Measurements from ENCODE around the gene SPATA1. TPM values are rescaled to one million over a fixed set of nuclear protein-coding genes. Genes with fewer than 3 reads are reported as not detected.
"Not testable (repeated sequence)": the region's sequence is repeated elsewhere in the genome, so short reads cannot be mapped to it uniquely, and the experiment has no call there.

Gene SPATA1
- total and polyA plus RNA-seq, 2 of the 13 experiments (the other 11 are each of a cell fraction or from before 2014, with no cell fraction given), result 0.70 to 1.4 TPM

DNA sequence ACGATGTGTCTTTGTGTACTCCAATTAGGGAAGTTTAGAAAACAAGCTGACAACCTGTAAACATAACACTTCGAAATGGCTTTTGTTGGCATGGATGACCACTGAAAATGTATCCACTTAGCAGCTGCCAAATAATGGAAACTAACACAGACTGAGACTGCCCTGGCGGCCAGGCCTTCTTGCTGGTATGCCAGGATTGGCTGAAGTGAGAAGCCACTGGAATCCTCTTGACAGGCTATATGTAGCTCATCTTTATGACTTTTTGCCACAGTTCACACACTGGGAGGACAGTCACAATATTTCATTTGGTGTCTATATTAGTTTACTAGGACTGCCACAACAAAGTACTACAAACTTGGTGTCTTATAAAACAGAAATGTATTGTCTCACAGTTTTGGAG, 80.9 kb downstream of the SPATA1 start:
- Histone ChIP-seq H3K36me3 (replicated peaks in 1 of 2; ENCODE audit: control insufficient read depth in 1 of 2, insufficient read depth in 2 of 2, low read length in 2 of 2) (no peaks in the 10 kb centered on the region), H4K20me1 (ENCODE audit: insufficient read depth, low read length) (no peaks in the 10 kb centered on the region), H3K4me3 (replicated peaks in 1 of 3; ENCODE audit: insufficient read depth in 1 of 3, low read depth in 2 of 3, low read length in 3 of 3) (no peak overlapping the region), H3K27ac (ENCODE audit: extremely low read length, insufficient read depth, low read length) (no peak overlapping the region), H2AFZ (ENCODE audit: low read length) (no peak overlapping the region), H3K4me1 (ENCODE audit: insufficient read depth, low read length) (peaks cover 15% of the 10 kb centered on the region), H3K27me3 (ENCODE audit: control insufficient read depth in 1 of 2, insufficient read depth in 2 of 2, low read length in 2 of 2) (no peaks in the 10 kb centered on the region; a peak in 1 of 5 replicates), H3K9me3 (ENCODE audit: low read length) (no peaks in the 10 kb centered on the region), H3K79me2 (ENCODE audit: insufficient read depth, low read length) (no peaks in the 10 kb centered on the region), H3K4me2 (ENCODE audit: low read depth, low read length) (no peak overlapping the region), H3K9ac (ENCODE audit: insufficient read depth, low read depth, low read length) (no peak overlapping the region)
- no TSS peak for BruUV-seq (replicated peaks)
- TF ChIP-seq ZNF333 (CRISPR knock-in tag; IDR thresholded peaks at IDR 0.05; ENCODE audit: borderline replicate concordance), result no peak
- TF ChIP-seq, protein P1, sequence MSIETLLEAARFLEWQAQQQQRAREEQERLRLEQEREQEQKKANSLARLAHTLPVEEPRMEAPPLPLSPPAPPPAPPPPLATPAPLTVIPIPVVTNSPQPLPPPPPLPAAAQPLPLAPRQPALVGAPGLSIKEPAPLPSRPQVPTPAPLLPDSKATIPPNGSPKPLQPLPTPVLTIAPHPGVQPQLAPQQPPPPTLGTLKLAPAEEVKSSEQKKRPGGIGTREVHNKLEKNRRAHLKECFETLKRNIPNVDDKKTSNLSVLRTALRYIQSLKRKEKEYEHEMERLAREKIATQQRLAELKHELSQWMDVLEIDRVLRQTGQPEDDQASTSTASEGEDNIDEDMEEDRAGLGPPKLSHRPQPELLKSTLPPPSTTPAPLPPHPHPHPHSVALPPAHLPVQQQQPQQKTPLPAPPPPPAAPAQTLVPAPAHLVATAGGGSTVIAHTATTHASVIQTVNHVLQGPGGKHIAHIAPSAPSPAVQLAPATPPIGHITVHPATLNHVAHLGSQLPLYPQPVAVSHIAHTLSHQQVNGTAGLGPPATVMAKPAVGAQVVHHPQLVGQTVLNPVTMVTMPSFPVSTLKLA (IDR thresholded peaks at IDR 0.05), result no peak
- TF ChIP-seq, protein P2, sequence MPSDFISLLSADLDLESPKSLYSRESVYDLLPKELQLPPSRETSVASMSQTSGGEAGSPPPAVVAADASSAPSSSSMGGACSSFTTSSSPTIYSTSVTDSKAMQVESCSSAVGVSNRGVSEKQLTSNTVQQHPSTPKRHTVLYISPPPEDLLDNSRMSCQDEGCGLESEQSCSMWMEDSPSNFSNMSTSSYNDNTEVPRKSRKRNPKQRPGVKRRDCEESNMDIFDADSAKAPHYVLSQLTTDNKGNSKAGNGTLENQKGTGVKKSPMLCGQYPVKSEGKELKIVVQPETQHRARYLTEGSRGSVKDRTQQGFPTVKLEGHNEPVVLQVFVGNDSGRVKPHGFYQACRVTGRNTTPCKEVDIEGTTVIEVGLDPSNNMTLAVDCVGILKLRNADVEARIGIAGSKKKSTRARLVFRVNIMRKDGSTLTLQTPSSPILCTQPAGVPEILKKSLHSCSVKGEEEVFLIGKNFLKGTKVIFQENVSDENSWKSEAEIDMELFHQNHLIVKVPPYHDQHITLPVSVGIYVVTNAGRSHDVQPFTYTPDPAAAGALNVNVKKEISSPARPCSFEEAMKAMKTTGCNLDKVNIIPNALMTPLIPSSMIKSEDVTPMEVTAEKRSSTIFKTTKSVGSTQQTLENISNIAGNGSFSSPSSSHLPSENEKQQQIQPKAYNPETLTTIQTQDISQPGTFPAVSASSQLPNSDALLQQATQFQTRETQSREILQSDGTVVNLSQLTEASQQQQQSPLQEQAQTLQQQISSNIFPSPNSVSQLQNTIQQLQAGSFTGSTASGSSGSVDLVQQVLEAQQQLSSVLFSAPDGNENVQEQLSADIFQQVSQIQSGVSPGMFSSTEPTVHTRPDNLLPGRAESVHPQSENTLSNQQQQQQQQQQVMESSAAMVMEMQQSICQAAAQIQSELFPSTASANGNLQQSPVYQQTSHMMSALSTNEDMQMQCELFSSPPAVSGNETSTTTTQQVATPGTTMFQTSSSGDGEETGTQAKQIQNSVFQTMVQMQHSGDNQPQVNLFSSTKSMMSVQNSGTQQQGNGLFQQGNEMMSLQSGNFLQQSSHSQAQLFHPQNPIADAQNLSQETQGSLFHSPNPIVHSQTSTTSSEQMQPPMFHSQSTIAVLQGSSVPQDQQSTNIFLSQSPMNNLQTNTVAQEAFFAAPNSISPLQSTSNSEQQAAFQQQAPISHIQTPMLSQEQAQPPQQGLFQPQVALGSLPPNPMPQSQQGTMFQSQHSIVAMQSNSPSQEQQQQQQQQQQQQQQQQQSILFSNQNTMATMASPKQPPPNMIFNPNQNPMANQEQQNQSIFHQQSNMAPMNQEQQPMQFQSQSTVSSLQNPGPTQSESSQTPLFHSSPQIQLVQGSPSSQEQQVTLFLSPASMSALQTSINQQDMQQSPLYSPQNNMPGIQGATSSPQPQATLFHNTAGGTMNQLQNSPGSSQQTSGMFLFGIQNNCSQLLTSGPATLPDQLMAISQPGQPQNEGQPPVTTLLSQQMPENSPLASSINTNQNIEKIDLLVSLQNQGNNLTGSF (CRISPR knock-in tag; IDR thresholded peaks at IDR 0.05), result no peak
- no peak for TF ChIP-seq ZNF788 (CRISPR knock-in tag; IDR thresholded peaks at IDR 0.05; ENCODE audit: borderline replicate concordance)
- TF ChIP-seq ZNF552 (CRISPR knock-in tag; IDR thresholded peaks at IDR 0.05; ENCODE audit: borderline replicate concordance), result no peak
- TF ChIP-seq ZNF441 (CRISPR knock-in tag; IDR thresholded peaks at IDR 0.05; ENCODE audit: borderline replicate concordance), result no peak
- no peak for TF ChIP-seq ZNF670 (CRISPR knock-in tag; IDR thresholded peaks at IDR 0.05; ENCODE audit: borderline replicate concordance)
- TF ChIP-seq JDP2 (CRISPR knock-in tag; IDR thresholded peaks at IDR 0.05; ENCODE audit: borderline replicate concordance), result no peak
- TF ChIP-seq ZNF510 (CRISPR knock-in tag; IDR thresholded peaks at IDR 0.05; ENCODE audit: low read depth), result no peak
- TF ChIP-seq, protein P3, sequence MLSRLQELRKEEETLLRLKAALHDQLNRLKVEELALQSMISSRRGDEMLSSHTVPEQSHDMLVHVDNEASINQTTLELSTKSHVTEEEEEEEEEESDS (CRISPR knock-in tag; IDR thresholded peaks at IDR 0.05; ENCODE audit: borderline replicate concordance), result no peak
- ATAC-seq (no peak), FAIRE-seq (no peak), DNase-seq (ENCODE audit: low spot score) (no peak)
- intact Hi-C loops (cut with micrococcal nuclease; ENCODE audit: unreplicated experiment) (no loop called here), in situ Hi-C loops (cut with HindIII; ENCODE audit: extremely low pct_ligation_motif_present, low pct_unique_long_range_greater_than_20kb) (no loop called here)
- ChIA-PET CTCF (ENCODE audit: low intra/inter-chr PET ratio, low total read pairs) (no interaction called here), POLR2A (interaction anchor here (5.2 kb wide), 1 partner anchor 13 kb away, joined by 40 read pairs; the partner anchor contains the start of gene CTBS)
- WGBS (ENCODE audit: low lambda C conversion rate), result 18% methylated on average over 3 of the region's 3 CpGs

- H3K4me1 ChIP-seq (ENCODE audit: insufficient read depth, low read length); in situ Hi-C loops (cut with HindIII; ENCODE audit: extremely low pct_ligation_motif_present, low pct_unique_long_range_greater_than_20kb); DNase-seq (ENCODE audit: low spot score); intact Hi-C loops (cut with micrococcal nuclease; ENCODE audit: unreplicated experiment); CTCF ChIA-PET (ENCODE audit: low intra/inter-chr PET ratio, low total read pairs); H3K9me3 ChIP-seq (ENCODE audit: low read length); H3K9ac ChIP-seq (ENCODE audit: insufficient read depth, low read depth, low read length); H4K20me1 ChIP-seq (ENCODE audit: insufficient read depth, low read length); BruUV-seq (replicated peaks); H3K27ac ChIP-seq (ENCODE audit: extremely low read length, insufficient read depth, low read length); ATAC-seq; H3K4me2 ChIP-seq (ENCODE audit: low read depth, low read length); H3K36me3 ChIP-seq (replicated peaks in 1 of 2; ENCODE audit: control insufficient read depth in 1 of 2, insufficient read depth in 2 of 2, low read length in 2 of 2); FAIRE-seq; H2AFZ ChIP-seq (ENCODE audit: low read length); H3K4me3 ChIP-seq (replicated peaks in 1 of 3; ENCODE audit: insufficient read depth in 1 of 3, low read depth in 2 of 3, low read length in 3 of 3); H3K79me2 ChIP-seq (ENCODE audit: insufficient read depth, low read length); POLR2A ChIA-PET; H3K27me3 ChIP-seq (ENCODE audit: control insufficient read depth in 1 of 2, insufficient read depth in 2 of 2, low read length in 2 of 2): not testable (repeated sequence)
- WGBS (ENCODE audit: low lambda C conversion rate), result 39% methylated on average over 2 of the region's 2 CpGs
Measured at GRCh38 chr1:84594959-84595358, 88.8 kb downstream of the SPATA1 start.
